A673 (cell line): ENCODE measurements around the gene TAF9B.
"Not testable (repeated sequence)": the region's sequence is repeated elsewhere in the genome, so short reads cannot be mapped to it uniquely, and the experiment has no call there.

Experiments used
- CTCF ChIP-seq: fragments of 300-800, 200-600 bp; sonication (generic); conservative IDR thresholded peaks from 2 replicates; pipeline ENCODE4 v1.5.1; 2017; ENCODE audit warnings: low read depth, mild to moderate bottlenecking, antibody characterized with exemption, low read length, moderate library complexity, mixed read lengths
- EZH2 ChIP-seq: fragments of 200-600 bp; sonication (generic); IDR thresholded peaks from 2 replicates; pipeline ENCODE4 v1.6.1; 2017; ENCODE audit warnings: borderline replicate concordance, low read depth, mild to moderate bottlenecking, mixed read lengths, antibody characterized with exemption, low read length; ENCODE audit not compliant: poor library complexity, severe bottlenecking

- TF ChIP-seq CTCF, EZH2: not testable (repeated sequence)
Measured at GRCh38 chrX:78157846-78158245, 18.4 kb upstream of the TAF9B start.
